Nephron progenitor cell (in vitro differentiated cells): ENCODE measurements around the gene TMEM187.

Experiments
- DNase-seq: peaks from one replicate; pipeline ENCODE4 v3.0.0; 2021
- H3K27ac Mint-ChIP-seq: 2 replicates; pipeline ENCODE4 v1.8.0; 2021; ENCODE audit warnings: mild to moderate bottlenecking, moderate library complexity, mixed read lengths
- H3K27me3 Mint-ChIP-seq: 2 replicates; pipeline ENCODE4 v1.8.0; 2021; ENCODE audit warnings: mild to moderate bottlenecking, low read depth, mixed read lengths; ENCODE audit not compliant: poor library complexity
- H3K36me3 Mint-ChIP-seq: 2 replicates; pipeline ENCODE4 v1.8.0; 2021; ENCODE audit warnings: low read depth, mixed read lengths
- H3K4me1 Mint-ChIP-seq: 2 replicates; pipeline ENCODE4 v1.8.0; 2021; ENCODE audit warnings: mixed read lengths
- H3K4me3 Mint-ChIP-seq: 2 replicates; pipeline ENCODE4 v1.8.0; 2021; ENCODE audit warnings: mild to moderate bottlenecking, moderate library complexity, mixed read lengths
- H3K9me3 Mint-ChIP-seq: 2 replicates; pipeline ENCODE4 v1.8.0; 2021; ENCODE audit warnings: mild to moderate bottlenecking, moderate library complexity, mixed read lengths
- CTCF ChIP-seq: fragments of 200-600 bp; sonication (generic); IDR thresholded peaks from 2 replicates; pipeline ENCODE4 v1.5.0; 2021; ENCODE audit warnings: antibody characterized with exemption

The TMEM187 gene

GRCh38 chrX:153926552-153926857, 46.0 kb upstream of the TMEM187 start:
- no peak for TF ChIP-seq CTCF
- Mint-ChIP-seq H3K36me3 (peaks cover 15% of the 10 kb centered on the region), H3K9me3 (peaks cover 53% of the 10 kb centered on the region), H3K27ac (no peak overlapping the region), H3K4me3 (peak overlapping the region; percentile 82), H3K27me3 (peaks cover 3% of the 10 kb centered on the region), H3K4me1 (peaks cover 41% of the 10 kb centered on the region)
- DNase-seq, result no peak

- no peak for TF ChIP-seq CTCF
- H3K4me3 Mint-ChIP-seq, result peak overlapping the region; percentile 82
- H3K36me3 Mint-ChIP-seq, result peaks cover 18% of the 10 kb centered on the region
- no peak for DNase-seq
- peak overlapping the region; percentile 74 for H3K27ac Mint-ChIP-seq
- peaks cover 58% of the 10 kb centered on the region for H3K9me3 Mint-ChIP-seq
- peaks cover 37% of the 10 kb centered on the region for H3K4me1 Mint-ChIP-seq
- H3K27me3 Mint-ChIP-seq, result peaks cover 3% of the 10 kb centered on the region
These were observed 45.5 kb upstream of the TMEM187 start for GRCh38 chrX:153926858-153927671.

GRCh38 chrX:153927672-153927921, 45.0 kb upstream of the TMEM187 start:
- no peak for TF ChIP-seq CTCF
- H3K27me3 Mint-ChIP-seq, result peaks cover 3% of the 10 kb centered on the region
- DNase-seq, result no peak
- peaks cover 58% of the 10 kb centered on the region for H3K9me3 Mint-ChIP-seq
- peaks cover 18% of the 10 kb centered on the region for H3K36me3 Mint-ChIP-seq
- peak overlapping the region; percentile 74 for H3K27ac Mint-ChIP-seq
- peaks cover 31% of the 10 kb centered on the region for H3K4me1 Mint-ChIP-seq
- peak overlapping the region; percentile 82 for H3K4me3 Mint-ChIP-seq

- H3K4me1 Mint-ChIP-seq, result peaks cover 28% of the 10 kb centered on the region
These were observed 44.4 kb upstream of the TMEM187 start for GRCh38 chrX:153927922-153928760.

GRCh38 chrX:153928846-153929245, 43.7 kb upstream of the TMEM187 start:
- peaks cover 3% of the 10 kb centered on the region for H3K27me3 Mint-ChIP-seq

More at GRCh38 chrX:153927922-153928760, 44.4 kb upstream of the TMEM187 start:
- peak; percentile 90 for DNase-seq
- H3K27ac Mint-ChIP-seq, result peak overlapping the region; percentile 98
- peak overlapping the region; percentile 82 for H3K4me3 Mint-ChIP-seq
- peaks cover 58% of the 10 kb centered on the region for H3K9me3 Mint-ChIP-seq
- no peak for TF ChIP-seq CTCF
- H3K27me3 Mint-ChIP-seq, result peaks cover 3% of the 10 kb centered on the region
- peaks cover 18% of the 10 kb centered on the region for H3K36me3 Mint-ChIP-seq

More at GRCh38 chrX:153928846-153929245, 43.7 kb upstream of the TMEM187 start:
- H3K36me3 Mint-ChIP-seq, result peaks cover 18% of the 10 kb centered on the region
- no peak for TF ChIP-seq CTCF
- H3K4me1 Mint-ChIP-seq, result peaks cover 32% of the 10 kb centered on the region
- DNase-seq, result no peak
- no peak overlapping the region for H3K27ac Mint-ChIP-seq
- H3K9me3 Mint-ChIP-seq, result peaks cover 58% of the 10 kb centered on the region
- no peak overlapping the region for H3K4me3 Mint-ChIP-seq
